B cell (primary cell): Measurements from ENCODE around the gene ANKRD11.

ENCODE experiments used
- CTCF ChIP-seq: fragments of 200-600 bp; IDR thresholded peaks from one replicate; pipeline ENCODE4 v1.8.0; 2022; ENCODE audit warnings: antibody characterized with exemption, mild to moderate bottlenecking
- EZH2 ChIP-seq: IDR thresholded peaks from 2 replicates; pipeline ENCODE4 v1.6.1; 2012; ENCODE audit warnings: borderline replicate concordance, low read depth, mild to moderate bottlenecking, moderate library complexity, low read length; ENCODE audit not compliant: insufficient read depth, poor library complexity, severe bottlenecking

DNA sequence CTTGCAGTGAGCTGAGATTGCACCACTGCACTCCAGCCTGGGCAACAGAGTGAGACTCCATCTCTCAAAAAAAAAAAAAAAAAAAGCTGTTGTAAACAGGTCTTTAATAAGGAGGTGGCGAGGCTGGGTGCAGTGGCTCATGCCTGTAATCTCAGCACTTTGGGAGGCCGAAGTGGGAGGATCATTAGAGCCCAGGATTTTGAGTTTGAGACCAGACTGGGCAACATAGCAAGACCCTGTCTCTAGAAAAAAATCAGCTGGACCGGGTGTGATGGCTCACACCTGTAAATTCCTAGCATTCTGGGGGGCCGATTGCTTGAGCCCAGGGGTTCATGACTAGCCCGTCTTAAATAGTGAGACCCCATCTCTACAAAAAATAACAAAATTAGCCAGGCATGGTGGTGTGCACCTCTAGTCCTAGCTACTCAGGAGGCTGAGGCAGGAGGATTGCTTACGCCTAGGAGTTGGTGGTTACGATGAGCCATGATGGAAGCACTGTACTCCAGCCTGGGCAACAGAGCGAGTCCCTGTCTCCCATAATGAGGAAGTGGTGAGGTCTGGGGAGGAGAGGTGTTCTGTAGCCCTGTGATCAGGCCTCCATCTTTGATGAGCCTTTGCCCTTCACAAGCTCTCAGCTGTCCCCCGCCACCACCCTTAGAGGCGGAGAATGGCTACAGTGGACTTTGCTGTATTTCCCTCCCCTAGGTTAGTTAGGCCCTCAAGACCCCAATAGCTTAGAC lies 236.6 kb downstream of the ANKRD11 start:
- TF ChIP-seq EZH2 (no peak), CTCF (no peak)
